Measurements from ENCODE around the gene CFAP119.

DNA sequence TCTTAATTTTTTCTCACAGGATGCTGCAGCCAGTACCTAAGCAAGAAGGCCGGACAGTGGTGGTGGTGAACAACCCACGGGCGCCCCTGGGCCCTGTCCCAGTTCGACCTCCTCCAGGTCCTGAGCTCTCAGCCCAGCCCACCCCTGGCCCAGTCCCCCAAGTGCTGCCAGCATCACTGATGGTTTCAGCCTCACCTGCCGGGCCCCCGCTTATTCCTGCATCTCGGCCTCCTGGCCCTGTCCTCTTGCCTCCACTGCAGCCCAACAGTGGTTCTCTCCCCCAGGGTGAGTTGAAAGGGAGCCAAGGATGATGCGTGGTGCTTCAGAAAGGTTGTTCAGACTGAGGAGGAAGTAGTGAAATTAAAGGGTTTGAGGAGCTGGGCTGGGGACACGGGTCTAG, 41.2 kb downstream of the CFAP119 start:
- TF ChIP-seq POLR2A (IDR thresholded peaks at IDR 0.05; ENCODE audit: low read depth) = no peak
- TF ChIP-seq, protein P1, sequence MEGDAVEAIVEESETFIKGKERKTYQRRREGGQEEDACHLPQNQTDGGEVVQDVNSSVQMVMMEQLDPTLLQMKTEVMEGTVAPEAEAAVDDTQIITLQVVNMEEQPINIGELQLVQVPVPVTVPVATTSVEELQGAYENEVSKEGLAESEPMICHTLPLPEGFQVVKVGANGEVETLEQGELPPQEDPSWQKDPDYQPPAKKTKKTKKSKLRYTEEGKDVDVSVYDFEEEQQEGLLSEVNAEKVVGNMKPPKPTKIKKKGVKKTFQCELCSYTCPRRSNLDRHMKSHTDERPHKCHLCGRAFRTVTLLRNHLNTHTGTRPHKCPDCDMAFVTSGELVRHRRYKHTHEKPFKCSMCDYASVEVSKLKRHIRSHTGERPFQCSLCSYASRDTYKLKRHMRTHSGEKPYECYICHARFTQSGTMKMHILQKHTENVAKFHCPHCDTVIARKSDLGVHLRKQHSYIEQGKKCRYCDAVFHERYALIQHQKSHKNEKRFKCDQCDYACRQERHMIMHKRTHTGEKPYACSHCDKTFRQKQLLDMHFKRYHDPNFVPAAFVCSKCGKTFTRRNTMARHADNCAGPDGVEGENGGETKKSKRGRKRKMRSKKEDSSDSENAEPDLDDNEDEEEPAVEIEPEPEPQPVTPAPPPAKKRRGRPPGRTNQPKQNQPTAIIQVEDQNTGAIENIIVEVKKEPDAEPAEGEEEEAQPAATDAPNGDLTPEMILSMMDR (IDR thresholded peaks at IDR 0.05) = no peak

Data from esophagus muscularis mucosa (tissue), 3 donors.